AG08395 (cell line): ENCODE measurements around the gene ACTL10.

Source experiments
- DNase-seq: peaks from one replicate; pipeline ENCODE4 v3.0.0; 2012; ENCODE audit warnings: mixed read lengths, low spot score

The ACTL10 gene

DNA sequence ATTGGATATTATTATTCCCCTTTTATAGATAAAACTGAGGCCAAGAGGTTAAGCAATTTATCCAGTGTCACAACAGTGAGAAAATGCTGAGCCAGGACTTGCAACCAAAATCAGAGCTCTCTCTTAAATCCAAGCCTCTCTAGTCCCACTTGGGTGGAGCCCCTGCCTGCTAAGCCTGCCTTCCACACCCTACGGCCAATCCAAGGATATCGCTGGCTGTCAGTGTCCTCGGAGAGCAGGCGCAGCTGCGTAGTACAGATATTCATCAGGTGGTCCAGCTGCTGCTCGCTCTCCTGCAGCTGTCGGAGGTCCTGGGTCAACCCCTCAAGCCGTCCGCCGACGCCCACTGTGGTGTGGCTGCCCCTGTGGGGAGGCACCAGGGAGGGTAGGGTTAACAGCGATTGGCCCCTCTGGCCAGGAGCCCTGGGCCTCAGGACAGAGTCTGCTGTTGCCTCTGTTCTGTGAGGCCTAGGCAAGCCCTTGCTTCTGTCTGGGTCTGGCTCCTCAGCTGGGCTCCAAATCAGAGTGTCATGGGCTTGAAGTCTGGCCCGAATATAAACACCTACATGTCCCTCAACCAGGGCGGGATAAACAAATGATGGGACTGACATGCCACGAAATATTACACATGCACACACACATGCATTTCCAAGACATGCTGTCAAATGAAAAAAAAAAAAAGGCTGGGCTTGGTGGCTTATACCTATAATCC, 11.4 kb downstream of the ACTL10 start:
- DNase-seq: no peak

DNA sequence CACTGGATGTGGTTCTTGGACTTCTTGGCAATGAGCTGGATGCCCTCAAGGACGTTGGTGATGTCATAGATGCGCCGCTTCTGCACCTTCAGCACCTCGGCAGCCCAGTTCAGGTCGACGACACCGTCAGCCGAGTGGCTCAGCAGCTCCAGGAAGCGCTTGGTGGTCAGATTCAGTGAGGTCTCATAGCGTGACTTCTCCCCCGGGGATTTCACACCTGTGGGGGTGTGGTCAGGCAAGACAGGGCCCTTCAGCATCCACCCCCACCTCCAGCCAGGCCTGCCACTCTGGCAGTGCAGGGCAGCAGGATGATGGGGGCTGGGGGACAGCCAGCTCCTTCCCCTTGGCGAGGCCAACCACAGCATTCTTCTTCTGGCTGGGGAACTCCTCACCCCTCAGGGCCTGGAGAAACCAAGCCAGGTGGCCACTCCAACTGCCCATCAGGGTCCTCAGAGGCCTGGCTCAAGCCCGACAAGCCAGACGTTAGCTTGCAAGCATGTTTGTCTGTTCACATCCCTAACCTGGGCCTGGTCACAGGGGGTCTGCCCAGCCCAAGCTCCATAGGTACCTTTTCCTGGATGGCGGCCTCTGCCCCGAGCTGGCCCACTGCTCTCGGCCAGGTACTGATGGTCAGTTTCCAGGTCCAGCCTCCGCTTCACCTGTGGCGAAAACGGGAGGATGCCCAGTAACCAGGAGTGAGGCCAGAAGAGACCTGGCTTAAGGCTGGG, 13.2 kb downstream of the ACTL10 start:
- no peak for DNase-seq

DNA sequence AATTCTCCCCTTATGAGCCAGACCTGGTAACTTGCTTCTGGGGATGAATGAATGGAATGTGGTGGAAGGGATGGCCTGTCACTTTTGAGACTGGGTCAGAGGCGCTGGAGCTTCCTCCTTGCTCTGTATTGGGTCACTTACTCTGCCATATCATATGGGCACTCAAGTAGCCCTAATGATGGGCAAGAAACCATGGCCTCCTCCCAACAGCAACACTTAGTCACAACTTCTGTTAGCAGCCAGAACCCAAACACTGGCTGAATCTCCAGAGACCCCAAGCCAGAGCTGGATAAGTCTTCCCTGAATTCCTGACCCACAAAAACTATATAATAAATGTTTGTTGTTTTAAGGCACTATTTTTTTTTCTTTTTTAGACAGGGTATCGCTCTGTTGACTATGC, 13.9 kb downstream of the ACTL10 start:
- DNase-seq: no peak

DNA sequence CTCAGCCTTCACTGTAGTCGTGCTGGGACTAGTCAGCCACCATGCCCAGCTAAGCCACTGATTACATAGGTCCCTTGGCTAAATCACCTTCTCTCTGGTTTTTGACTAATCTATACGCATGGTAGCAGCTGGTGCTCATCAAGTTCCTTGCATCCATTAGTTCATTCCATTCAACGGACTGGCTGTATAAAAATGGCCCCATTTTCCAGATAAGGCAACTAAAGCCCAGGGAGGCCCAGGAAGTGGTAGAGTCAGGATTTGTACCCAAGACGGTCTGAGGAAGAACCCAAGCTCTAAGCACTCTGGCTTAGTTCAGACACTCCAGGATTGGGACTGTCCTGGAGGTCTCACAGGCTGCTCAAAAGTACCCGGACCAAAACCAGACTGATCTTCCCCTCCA, 14.5 kb downstream of the ACTL10 start:
- no peak for DNase-seq

DNA sequence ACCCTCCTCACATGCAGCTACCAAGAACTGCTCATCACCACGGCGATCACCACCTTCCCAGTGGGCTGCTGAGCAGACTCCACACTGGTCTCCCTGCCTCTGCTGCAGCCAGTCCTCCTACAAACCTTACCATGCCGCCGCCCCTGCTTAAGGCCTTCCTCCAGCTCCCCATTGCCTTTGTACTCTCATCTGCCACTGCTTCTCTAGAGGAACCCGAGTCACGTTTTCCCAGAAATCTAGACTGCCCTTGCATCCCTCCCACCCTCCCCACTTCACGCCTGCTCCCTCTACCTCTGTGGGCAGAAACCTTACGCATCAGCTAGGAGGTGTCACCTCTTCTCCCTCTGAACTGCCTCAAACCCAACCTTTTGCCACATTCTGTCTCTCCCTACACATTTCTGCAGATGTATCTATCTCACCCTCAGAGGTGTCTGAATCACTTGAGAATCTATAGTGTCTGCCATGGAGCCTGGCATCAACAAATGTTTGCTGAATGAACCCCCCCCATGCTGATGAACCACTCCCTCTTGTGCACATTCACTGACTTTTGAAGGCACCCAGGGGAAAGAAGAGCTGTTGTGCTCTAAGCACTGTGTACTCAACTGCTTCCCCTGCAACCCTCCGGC, 15.1 kb downstream of the ACTL10 start:
- no peak for DNase-seq

DNA sequence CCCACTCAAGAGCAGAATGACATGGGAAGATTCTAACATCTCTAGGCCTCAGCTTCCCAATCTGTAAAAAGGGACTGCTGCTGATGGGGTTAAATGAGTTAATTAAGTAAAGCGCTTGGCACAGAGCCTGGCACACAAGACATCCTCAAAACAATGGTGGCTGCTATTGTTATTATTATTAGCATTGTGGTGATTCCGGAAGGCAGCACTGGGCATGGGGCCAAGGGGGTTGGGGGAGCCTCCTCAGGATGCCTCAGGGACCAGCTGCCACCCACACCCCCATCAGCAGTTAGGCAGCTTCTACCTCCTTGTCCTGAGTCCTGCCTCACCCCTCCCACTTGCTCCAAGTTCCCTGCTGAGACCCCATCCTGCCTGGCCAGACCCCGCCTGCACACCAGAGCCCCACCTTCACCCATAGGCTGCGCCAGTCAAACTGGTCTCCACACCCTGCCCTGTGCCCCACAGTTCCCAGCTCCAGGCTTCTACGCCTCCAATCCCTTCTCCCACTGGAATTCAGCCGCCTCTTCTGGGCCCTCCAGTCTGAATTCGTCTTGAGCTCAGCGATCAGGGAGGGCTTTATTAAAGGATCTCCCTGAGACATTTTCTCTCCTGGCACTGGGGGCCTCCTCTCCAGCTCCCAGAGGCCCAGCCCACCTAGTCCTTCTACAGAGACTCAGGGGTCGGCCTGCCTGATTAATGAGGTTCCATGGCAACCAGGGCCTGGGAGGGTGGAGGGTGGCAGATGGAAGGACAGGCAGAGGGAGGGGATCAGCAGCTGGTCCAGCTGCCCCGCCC, 18.0 kb downstream of the ACTL10 start:
- no peak for DNase-seq

DNA sequence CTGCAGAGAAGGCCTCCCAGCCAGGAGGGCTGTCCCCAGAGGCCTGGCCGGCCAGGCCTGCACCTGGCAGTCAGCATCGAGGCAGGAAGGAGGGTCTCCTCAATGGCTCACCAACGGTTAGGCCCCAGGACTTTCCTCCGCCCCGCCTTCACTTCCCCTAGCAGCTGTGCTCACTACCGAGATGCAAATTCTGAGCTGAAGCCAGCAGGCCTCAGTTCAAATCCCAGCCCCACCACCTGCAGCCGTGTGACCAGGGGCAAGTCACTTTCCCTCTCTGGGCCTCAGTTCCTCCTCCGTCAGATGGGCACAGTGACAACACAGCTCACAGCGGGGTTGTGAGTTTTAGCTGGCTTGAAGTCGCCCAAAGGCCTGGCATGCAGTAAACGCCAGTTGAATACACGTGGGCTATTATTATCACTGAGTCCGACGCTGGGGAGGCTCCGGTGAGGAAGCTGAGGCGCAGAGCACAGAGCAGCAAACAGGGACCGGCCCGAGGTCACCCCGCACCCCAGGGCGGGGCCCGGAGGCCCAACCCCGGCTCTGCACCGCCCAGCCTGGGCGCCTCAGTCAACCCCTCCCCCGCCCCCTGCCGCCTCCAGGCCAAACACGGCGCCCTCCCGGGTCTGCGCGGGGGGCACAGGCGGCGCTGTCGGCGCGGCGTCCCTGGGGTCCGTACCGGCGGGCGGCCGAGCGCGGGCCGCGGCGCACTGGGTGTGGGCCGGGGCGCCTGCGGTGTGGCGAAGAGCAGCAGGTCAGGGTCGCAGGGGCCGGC, 18.8 kb downstream of the ACTL10 start:
- peak; percentile 41 for DNase-seq

DNA sequence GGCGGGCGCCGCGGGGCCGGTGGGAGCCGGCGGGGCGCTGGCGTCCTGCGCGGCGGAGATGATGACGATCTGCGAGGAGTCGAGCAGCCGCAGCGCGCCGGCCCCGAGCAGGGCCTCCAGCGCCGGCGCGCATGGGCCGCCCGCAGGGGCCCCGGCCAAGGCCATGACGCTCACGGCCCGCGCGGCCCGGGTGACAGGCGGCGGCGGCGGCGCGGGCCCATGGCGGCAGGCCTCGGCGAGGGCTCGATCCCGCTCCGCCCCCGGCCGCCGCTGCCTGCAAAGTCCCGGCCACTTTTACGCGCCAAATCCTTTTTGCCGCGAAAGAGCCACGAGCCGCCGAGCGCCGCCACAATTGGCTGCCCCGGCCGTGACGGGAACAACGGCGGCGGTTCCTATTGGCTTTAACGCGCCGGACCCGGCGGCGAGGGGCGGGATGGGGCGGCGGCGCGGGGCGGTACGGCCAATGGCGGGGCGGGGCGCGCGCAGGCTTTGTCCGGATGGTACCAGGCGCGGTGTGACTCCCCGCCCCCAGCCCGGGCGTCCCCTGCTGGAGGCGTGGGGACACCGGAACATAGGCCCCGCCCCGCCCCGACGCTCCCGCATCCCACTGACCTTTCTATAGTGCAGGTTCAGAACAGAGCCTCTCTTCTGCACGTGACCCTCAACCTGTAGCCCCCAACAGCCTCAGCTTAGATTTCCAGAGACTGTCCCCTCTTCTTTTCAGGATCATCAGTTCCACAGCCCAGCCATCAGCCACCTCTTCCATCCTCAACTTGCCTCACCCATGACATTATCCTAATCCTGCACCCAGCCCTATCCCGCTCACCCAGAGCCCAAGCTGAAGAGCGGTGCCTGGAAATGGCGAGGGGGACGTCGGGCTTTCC, 19.6 kb downstream of the ACTL10 start, which contains the start of gene E2F1:
Gene E2F1, minus strand, starts transcription at position 286 of the 884 bp plus-strand sequence. Its CDS starts 121 bp downstream, at position 165.
- DNase-seq: peak; percentile 99

DNA sequence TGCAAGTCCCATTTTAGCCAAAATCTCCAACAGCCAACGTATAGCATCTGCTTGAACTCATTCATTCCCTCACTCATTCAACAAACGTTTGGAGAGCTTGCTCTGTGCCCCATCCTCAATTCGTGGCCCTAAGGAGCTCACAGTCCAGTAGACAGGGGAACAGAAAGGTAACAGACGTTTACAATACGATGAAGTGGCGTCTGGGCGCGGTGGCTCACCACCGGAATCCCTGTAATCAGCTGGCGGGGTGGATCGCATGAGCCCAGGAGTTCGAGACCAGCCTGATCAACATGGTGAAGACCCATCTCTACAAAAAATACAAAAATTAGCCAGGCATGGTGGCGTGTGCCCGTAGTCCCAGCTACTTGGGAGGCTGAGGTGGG, 20.2 kb downstream of the ACTL10 start:
- DNase-seq: no peak

DNA sequence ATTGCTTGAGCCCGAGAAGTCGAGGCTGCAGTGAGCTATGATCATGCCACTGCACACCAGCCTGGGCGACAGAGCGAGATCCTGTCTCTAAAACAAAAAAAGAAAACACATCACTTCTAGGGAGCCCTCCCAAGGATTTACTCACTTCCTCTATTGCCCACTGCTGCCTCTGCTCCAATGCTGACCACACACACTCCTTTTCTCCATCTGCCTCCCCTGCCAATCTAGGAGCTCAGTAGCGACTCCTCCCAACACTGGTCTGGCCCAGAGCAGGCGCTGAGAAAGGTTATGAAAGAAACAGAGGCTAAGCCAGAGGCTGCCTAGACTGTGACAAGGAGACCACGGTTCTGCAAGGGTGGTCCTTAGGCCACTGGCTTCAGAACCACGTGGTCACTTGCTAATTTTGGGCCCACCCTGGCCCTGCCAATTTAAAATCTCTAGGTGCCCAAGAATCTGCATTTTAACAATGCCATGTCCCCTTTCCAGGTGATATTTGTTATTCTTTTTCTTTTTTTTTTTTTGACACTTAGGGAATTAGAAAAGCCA, 20.7 kb downstream of the ACTL10 start:
- no peak for DNase-seq

DNA sequence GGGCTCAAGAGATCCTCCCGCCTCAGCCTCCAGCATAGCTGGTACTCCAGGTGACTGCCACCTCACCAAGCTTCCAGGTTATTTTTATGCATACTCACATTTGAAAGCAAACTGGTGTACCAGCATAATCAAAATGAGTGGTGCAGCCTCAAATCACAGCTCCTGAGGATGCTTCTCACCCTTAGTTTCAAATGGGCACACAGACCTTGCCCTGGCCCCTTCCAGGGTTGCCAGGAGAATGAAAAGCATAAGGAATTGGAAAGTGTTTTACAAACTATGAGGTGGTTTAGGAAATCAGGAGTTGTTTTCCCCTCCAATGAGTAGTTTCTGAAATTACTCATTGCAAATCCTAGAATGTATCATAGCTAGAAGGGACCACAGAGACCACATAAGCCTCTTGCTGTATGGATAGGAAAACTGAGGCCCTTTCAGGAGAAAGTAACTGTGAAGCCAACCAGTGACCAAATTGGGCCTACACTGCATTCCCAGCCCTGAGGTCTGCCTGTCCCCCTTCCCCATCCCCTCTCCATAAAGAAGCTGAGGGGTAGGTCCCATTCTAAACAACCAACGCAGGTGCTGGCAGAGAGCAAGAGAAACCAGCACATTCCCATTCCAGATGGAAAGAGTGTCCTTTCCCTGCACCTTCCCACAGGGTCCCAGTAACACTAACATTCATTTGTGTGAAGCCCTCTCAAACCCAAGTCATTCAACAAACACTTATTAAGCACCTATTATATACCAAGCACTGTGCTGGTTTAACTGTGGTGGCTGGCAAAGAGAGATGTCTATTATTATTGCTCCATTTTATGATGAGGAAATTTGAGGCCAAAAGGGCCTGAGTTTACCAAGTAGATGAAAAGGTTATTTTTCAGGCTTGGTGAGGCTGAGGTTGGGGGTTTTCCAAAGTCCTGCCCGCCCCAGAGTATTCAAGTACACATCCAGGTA, 21.5 kb downstream of the ACTL10 start:
- DNase-seq: no peak

DNA sequence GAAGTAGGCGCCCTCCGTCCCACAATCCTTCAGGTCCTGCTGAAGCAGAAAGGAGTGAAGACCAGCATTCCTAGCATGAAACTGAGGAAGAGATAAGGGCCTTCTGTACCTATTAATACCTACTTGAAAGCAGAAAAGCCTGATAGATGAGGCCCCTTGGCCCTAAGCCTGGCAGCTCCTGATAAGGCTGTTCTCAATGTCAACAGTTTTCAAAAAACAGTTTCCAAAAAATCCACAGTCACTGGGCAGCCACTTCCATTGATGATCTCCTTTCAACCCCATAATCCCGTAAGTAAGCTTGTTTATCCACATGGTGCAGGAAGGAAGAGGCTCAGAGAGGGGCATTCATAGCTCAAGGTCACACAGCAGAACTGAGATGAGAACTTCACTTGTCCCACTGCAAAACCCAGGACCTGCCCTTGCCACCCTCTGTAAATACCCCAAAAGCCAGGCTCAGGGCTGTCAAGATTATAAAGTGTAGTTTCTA, 22.2 kb downstream of the ACTL10 start:
- DNase-seq: no peak

DNA sequence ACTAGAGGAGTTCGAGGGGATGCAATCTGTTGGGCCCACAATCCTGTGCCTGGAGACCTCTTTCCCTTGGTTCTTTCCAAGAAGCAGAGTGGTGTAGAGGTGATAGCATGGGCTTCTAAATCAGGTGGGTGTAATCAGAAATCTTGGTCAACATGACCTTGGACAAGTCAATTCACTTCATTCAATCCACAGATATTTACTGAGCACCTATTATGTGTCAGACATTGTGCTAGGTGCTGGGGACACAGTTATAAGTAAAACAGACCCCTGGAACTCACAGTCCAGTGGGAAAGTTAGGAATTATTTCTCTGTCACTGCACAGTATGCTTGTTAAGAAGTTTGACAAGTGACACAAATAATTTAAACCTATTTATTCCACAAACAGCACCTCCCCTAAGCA, 22.8 kb downstream of the ACTL10 start:
- no peak for DNase-seq

DNA sequence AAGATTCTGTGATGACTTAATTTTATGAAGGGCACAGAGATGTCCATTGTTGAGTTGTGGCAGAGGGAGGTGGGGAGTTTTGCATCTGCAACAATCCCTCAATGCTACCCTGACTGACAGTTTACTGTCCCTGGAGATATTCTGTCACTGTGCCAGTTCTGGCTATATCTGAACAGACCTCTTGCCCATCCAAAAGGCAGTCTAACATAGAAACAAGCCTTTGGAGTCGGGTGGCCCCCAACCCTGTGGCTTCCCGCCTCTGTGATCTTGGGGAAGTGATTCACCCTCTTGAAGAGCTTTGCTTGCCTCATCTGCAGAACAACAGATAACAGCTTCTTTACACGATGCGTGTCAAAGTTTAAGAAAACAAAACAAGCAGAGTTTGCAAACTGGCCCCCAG, 23.2 kb downstream of the ACTL10 start:
- no peak for DNase-seq

DNA sequence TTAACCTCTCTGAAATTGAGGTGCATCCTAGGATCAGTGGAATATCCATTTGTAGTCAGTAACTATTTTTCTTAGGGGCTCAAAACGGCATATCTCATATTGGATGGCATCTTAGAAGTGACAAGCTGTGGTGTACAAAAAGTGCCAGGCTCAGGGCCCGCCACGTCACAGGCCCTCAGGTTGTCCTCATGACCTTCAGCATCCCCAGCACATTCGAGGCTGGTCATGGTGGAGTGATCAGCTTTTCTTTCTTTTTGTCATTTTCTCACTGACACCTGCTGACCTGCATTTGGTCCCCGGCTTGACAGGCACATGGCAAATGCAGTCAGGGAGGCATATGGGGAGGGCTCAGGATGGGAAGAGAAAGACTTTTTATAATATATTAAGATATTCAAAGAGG, 26.5 kb downstream of the ACTL10 start:
- no peak for DNase-seq

DNA sequence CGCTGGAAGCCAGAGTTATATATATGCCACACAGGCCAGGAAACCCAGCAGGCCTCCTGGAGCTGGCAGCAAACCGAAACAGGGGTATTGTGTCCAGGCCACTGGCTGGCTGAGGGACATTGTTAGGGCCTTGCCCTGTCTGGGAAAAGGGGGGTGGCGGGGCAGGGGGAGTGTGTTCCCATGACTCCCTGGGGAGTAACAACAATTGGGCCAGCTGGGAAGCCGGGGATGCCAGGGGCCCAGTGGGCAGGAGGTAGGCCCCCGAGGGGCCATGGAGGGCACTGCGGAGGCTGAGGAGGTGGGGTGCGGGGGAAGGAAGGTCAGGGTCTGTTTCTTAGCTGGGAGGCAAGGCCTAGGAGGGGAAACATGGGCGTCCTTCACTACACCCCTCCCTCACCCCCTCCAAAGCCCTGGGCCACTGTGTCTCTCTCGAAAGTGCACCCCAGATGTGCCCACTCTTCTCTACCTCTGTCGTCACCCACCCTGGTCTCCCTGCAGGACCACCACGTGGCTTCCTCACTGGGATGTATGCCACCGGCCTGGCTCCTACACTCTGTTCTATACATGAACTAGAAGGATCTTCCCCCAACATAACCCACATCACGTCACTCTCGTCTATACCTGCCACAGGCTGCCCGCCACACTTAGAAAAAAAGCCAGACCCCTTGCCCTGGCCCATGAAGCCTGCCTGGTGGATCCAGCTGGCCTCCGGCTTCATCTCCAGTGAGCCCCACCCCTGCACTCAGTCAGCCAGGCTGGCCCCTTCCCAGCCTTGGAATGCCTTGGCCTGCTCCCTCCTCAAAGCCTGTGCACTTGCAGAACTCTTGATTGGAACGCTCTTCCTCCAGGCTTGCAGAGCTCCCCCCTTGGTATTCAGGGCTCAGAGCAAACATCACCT, 27.2 kb downstream of the ACTL10 start:
- DNase-seq: no peak

DNA sequence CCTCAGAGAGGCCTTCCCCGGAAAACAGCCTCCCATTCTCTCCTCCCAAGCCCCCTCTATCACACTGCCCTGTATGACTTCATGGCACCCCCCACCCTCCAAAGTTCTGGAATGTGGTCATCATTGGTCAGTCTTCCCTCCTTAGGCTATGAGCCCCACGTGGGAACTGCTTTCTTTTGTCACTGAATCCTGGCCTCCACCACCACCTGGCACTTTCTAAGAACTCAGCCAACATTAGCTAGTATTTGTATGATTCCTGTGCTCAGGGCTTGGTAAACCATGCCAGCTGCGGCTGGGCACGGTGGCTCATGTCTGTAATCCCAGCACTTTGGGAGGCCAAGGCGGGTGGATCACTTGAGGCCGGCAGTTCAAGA, 27.9 kb downstream of the ACTL10 start:
- no peak for DNase-seq

DNA sequence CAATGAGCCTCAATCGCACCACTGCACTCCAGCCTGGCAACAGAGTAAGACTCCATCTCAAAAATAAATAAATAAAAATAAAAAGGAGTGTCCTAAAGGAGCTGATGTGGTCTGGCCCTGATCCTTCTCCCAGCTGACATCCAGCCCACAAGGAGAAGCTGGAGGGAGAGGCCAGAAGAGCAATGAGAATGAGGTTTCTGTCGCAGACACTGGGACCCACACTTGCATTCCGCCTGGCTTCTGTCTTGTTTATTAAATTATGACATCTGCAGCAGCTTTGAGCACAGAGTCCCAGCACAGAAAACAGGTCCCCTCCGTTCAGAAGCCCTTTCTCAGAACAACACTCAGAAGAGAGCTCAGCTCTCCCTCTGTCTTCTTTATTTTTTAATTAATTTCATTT, 29.7 kb downstream of the ACTL10 start:
- no peak for DNase-seq
